GM19463 (cell line): ENCODE measurements around the gene SCEL.
A peak's percentile ranks its signal among the peaks of the same experiment; 100 is the strongest.

ENCODE experiments used
- ATAC-seq: cut with Tn5 transposase; IDR thresholded peaks from one replicate; pipeline ENCODE4 v1.9.1; 2021; ENCODE audit warnings: mild to moderate bottlenecking, moderate library complexity; ENCODE audit not compliant: unreplicated experiment

The SCEL gene

GRCh38 chr13:77519808-77520207 lies 15.7 kb upstream of the SCEL start:
- ATAC-seq, result no peak

- ATAC-seq, result no peak
These were observed 14.3 kb upstream of the SCEL start for GRCh38 chr13:77521194-77521593.

GRCh38 chr13:77521595-77522367 lies 13.7 kb upstream of the SCEL start:
- ATAC-seq, result no peak

- ATAC-seq, result no peak
These were observed 13.1 kb upstream of the SCEL start for GRCh38 chr13:77522444-77522843.

GRCh38 chr13:77523386-77523785 lies 12.1 kb upstream of the SCEL start:
- no peak for ATAC-seq

- ATAC-seq, result no peak
These were observed 11.4 kb upstream of the SCEL start for GRCh38 chr13:77523834-77524728.

GRCh38 chr13:77528414-77528813 lies 7.1 kb upstream of the SCEL start:
- ATAC-seq, result no peak

- peak; percentile 87 for ATAC-seq
These were observed 6.5 kb upstream of the SCEL start for GRCh38 chr13:77528834-77529500.

GRCh38 chr13:77529501-77529840 lies 6.0 kb upstream of the SCEL start:
- ATAC-seq, result no peak

GRCh38 chr13:77530875-77531274 lies 4.6 kb upstream of the SCEL start:
- ATAC-seq, result no peak

GRCh38 chr13:77532983-77533382 lies 2.5 kb upstream of the SCEL start:
- ATAC-seq, result no peak

GRCh38 chr13:77533875-77534788 lies 1.4 kb upstream of the SCEL start:
- peak; percentile 39 for ATAC-seq

- no peak for ATAC-seq
These were observed 852 bp downstream of the SCEL start for GRCh38 chr13:77536358-77536757.

- ATAC-seq, result no peak
These were observed 1.9 kb downstream of the SCEL start for GRCh38 chr13:77537289-77537919.

GRCh38 chr13:77543711-77544110 lies 8.2 kb downstream of the SCEL start:
- ATAC-seq, result no peak

- ATAC-seq, result peak; percentile 1
These were observed 8.8 kb downstream of the SCEL start for GRCh38 chr13:77544355-77544754.

- peak; percentile 48 for ATAC-seq
These were observed 9.3 kb downstream of the SCEL start for GRCh38 chr13:77544758-77545338.

GRCh38 chr13:77545626-77546412 lies 10.3 kb downstream of the SCEL start:
- ATAC-seq, result no peak

GRCh38 chr13:77548095-77548494 lies 12.6 kb downstream of the SCEL start:
- ATAC-seq, result peak; percentile 88
